HG03565 (cell line): ENCODE measurements around the gene CYP3A7.
"Not testable (repeated sequence)": the region's sequence is repeated elsewhere in the genome, so short reads cannot be mapped to it uniquely, and the experiment has no call there.

Experiments used
- ATAC-seq: cut with Tn5 transposase; IDR thresholded peaks from one replicate; pipeline ENCODE4 v1.9.1; 2021; ENCODE audit warnings: mild to moderate bottlenecking, moderate library complexity; ENCODE audit not compliant: unreplicated experiment

CYP3A7 gene

DNA sequence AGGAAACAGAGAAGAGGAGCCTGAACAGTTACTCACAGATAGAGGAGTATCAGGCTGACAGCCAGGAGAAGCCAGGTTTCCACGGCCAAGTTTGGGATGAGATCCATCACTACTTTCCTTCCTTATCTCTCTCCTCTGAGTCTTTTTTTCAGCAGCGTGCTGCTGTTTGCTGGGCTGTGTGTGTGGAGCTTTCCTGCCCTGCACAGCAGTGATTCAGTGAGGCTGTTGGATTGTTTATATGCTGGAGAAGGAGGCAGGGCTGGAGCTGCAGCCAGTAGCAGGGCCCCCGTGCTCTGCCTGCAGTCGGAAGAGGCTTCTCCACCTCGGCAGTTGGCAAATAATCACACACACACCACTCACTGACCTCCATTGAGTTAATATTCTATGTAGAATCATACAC is at the start of gene CYP3A7:
Gene CYP3A7 (minus strand): TSS at position 210 of the 400 bp plus-strand sequence. CDS start 103 bp downstream, at position 107.
- no peak for ATAC-seq

DNA sequence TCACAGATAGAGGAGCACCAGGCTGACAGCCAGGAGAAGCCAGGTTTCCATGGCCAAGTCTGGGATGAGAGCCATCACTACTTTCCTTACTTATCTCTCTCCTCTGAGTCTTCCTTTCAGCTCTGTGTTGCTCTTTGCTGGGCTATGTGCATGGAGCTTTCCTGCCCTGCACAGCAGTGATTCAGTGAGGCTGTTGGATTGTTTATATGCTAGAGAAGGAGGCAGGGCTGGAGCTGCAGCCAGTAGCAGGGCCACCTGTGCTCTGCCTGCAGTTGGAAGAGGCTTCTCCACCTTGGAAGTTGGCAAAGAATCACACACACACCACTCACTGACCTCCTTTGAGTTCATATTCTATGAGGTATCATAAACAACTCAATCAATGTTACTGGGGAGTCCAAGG is 49.0 kb upstream of the CYP3A7 start, which contains the start of gene CYP3A4:
Gene CYP3A4 (minus strand): TSS at position 178 of the 400 bp plus-strand sequence. CDS start 103 bp downstream, at position 75.
- ATAC-seq, result no peak

DNA sequence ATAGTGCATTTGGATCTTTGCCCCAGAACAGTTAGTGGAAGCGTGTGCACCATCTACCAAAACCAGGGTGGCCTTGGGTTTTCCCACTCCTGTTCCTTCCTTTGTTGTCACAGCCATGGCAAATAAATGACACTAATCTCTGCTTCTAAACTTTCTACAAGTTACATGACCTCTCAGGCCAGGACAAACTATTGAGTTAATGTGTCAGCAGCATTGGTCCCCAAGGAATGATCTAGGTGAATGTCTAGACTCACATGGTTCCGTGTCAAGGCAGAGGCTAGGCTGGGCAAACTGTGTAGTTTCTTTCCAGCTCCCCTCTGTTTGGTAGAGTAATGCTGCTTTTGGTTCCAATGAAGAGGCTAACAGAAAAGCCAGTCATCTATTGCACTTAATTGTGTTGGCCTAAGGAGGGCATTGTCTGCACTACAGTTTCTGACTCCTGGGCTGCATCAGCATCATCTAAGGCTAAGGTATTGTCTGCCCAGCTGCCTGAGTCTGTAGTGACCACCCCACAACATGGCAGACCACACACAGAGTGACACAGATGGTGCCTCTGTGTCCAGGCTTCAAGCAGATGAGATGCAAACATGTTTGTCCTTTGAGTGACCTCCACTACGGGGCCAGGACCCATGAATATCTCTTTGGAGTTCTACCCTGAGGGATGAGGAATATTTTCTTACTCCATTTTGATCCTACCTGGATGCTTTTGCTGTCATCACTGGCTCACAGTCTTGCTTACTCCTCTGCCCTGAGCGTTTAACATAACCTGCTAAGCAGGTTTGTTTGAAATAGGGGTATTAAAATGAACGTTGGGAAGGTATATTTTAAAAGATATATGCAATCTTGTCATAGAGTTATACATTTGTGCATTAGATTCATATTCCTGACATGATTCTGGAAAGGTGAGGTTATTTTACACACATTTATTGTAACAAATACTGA is 47.3 kb upstream of the CYP3A7 start:
- ATAC-seq, result no peak

DNA sequence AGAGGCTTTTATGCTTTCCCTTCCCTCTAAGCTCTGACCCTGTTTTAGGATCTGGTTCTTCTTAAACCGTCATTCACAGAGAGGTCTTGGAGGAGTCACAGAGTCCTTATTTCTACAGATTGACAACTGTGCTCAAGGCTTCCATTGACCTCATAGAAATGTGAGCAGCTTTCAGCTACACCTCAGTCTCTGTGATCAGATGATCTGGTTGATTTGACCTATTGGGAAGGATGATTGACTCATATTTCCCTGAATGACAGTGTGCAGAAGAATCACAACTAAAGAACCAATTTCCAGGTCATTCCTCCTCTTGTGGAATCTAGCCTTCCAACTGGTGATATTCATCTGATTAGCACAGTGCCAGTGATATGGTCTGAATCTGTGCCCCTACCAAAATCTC is 45.6 kb upstream of the CYP3A7 start:
- no peak for ATAC-seq

DNA sequence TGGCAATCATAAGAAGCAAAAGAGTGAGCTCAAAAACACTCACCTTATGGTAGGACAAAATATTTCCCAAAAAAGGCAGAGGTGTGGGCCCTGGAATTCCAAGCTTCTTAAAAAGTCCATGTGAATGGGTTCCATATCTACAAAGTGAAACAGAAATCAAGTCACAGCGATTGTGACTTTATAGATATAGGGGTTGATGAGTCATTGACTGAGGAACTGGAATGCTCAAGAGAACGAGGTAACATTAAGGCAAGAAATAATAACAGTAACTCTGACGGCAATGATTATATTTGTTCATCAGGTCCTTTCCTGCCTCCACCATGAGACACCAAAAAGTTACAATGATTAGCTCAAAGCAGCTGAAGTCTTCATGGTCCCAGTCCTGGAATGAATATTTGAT is 45.0 kb upstream of the CYP3A7 start:
- ATAC-seq, result no peak

DNA sequence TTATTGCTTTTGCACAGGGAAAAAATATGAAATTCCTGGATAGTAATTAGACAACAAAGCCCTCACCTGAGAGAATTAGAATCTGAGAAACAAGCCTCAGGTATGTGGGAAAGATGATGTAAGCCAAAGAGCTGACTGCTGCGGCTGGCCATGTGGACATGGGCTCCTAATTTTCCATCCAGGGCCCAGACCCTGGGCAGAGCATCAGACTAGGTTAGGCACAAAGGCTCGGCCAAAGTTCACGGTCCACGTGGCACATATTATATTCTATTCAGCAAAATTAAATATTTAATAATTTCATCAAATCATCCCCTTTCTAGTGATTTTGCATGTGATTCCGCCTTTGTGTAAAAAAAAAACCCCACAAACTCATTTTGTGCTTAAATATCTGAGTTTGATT is 43.9 kb upstream of the CYP3A7 start:
- no peak for ATAC-seq

DNA sequence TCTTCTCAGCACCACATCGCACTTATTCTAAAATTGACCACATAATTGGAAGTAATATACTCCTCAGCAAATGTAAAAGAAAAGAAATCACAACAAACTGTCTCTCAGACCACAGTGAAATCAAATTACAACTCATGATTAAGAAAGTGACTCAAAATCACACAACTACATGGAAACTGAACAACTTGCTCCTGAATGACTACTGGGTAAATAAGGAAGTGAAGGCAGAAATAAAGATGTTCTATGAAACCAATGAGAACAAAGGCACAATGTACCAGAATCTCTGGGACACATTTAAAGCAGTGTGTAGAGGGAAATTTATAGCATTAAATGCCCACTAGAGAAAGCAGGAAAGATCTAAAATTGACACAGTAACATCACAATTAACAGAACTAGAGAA is 38.4 kb upstream of the CYP3A7 start:
- ATAC-seq, result not testable (repeated sequence)

DNA sequence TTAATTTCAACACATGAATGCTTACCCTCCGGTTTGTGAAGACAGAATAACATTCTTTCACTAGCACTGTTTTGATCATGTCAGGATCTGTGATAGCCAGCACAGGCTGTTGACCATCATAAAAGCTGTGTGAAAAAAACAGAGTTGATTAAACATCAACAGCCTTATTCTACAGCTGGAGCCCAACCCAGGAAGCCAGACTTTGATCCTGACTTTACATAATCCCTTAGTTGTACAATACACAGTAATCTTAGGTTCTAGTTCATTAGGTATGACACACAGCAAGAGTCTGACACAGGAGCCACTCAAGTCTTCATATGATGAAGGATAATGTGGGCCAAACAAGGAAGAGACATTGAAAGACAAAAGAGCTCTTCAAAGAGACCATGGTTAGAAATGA is 37.6 kb upstream of the CYP3A7 start:
- ATAC-seq, result no peak

DNA sequence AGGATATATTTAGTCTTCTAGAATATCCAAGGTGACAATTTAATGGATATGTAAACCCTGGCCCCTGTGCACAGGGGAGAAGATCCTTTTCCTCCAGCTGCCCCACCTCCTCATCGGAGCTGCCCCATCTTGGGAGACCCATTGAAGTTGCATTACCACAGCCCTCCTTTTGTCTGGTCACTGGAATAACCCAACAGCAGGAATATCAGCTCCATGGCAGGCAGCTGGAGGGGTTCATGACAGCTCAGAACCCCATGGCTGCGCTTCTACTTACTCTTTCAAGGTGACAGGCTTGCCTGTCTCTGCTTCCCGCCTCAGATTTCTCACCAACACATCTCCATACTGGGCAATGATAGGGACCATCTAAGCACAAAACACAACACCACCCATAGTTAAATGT is 34.5 kb upstream of the CYP3A7 start:
- not testable (repeated sequence) for ATAC-seq

DNA sequence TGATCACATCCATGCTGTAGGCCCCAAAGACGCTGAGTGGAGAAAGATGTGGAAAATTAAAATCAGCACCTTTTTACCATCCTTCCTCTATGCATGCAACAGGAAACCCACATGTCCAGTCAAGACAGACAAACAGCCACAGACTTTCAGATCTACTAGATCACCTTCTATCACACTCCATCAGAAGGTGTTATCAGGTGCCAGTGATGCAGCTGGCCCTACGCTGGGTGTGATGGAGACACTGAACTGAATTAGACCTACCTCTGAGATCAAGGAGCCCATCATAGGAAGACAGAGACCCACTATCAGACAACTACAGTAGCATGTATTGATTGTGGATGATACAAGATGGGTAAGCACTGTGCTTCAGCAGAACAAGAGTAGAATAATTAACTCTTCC is 33.5 kb upstream of the CYP3A7 start:
- ATAC-seq, result no peak

DNA sequence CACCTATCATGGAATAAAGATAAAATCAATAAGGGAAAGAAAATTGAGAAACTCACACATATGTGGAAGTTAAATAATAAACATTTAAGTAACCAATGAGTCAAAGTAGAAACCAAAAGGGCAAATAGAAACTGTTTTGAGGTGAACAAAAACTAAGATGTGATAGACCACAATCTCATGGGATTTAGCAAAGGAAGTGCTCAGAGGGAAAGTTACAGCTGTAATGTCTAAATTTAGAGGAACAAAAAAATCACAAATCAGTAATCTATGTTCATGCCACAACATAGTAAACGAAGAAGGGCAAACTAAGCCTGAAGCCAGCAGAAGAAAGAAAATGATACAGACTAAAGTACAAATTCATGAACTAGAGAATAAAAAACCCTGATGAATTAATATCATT is 32.7 kb upstream of the CYP3A7 start:
- ATAC-seq, result no peak

DNA sequence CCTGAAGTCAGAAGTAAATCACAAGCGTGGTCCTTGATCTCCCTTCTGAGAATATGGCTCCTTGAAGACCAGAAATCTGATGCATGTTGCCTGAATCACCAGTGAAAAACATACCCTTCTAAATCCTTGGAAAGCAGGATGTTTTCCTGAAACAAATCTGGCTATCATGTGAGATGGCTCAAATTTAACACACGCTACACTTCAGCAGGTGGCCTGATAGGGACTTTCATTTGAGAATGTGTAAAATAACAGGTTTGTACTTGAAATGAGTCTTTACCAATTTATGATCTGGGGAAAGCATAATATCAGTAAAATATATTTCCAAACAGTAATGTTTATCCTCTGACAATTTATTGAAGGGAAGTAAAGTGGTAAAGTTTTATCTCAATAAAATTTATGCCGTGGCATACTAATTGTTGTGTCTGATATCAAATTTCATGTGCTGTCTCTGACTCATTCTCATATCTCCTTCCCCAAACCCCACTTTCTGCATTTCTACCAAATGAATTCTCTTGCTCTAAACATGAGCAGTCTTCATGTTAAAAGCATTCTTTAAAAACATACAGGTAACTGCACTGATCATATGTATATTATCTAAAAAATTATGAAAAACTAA is 31.6 kb upstream of the CYP3A7 start:
- no peak for ATAC-seq

DNA sequence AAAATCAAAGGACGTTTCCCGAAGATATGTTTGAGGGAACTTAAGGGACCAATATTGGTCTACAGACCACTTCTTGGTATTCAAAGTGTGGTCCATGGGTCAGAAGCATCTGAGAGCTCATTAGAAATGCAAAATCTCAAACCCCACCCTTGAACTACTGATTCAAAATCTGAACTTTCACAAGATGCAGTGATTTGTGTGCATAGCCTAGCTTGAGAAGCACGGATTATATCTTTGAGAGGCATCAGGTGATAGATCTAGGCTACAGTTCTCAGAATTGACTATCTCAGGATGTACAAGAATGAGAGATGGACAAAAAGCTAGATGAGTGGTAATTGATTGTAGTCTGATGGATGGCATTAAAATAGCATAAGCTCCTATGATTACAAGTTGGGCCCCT is 29.5 kb upstream of the CYP3A7 start:
- no peak for ATAC-seq

DNA sequence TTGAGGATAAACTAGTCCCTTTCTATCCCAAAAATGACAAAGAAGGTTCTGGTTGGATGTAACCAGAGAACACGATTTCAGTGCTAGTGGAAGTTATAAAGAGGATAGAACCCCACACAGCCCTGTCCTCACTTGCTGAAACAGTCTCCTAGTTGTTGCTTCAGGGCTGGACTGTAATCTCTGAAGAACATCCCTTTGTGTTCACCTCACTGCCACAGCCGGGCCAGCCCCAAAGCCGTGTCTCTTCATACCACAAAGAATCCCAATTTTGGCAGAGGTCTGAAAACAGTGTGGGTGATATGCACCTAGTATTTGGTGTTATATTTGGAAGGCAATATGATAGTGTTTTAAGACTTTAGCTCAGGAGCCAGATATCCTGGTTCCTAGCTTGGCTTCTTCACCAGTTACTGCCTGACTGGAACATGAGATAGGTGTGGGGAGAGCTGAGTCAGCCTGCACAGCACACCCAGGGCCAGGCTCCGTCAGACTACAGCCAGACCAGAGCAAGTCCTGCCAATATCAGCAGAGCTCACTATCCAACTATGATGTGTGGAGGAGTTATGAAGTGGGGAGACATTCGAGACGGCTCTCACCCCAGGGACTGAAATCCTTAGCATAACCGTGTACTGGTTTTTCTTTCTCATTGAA is 27.8 kb upstream of the CYP3A7 start:
- ATAC-seq, result no peak

DNA sequence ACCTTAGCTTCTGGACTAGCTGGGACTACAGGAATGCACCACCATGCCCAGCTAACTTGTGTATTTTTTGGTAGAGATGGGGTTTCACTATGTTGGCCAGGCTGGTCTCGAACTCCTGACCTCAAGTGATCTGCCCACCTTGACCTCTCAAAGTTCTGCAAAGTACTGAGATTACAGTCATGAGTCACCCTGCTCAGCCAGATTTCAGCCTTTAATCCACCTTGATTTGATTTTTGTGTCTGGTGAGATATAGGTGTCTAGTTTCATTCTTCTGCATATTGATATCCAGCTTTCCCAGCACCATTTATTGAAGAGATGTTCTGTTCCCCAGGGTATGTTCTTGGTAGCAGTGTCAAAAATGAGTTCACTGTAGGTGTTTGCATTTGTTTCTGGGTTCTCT is 20.1 kb upstream of the CYP3A7 start:
- no peak for ATAC-seq

DNA sequence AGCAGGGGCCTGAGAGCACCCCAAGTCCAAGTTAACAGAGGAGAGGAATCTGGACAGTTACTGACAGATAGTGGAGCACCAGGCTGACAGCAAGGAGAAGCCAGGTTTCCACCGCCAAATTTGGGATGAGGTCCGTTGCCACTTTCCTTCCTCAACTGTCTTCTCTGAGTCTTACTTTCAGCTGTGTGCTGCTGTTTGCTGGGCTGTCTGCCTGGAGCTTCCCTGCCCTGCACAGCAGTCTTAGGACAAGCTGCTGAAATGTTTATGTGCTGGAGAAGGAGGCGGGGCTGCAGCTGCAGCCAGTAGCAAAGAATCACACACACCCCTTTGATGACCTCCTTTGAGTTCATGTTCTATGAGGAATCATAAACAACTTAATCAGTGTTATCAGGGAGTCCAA is 17.4 kb upstream of the CYP3A7 start:
- ATAC-seq, result no peak

DNA sequence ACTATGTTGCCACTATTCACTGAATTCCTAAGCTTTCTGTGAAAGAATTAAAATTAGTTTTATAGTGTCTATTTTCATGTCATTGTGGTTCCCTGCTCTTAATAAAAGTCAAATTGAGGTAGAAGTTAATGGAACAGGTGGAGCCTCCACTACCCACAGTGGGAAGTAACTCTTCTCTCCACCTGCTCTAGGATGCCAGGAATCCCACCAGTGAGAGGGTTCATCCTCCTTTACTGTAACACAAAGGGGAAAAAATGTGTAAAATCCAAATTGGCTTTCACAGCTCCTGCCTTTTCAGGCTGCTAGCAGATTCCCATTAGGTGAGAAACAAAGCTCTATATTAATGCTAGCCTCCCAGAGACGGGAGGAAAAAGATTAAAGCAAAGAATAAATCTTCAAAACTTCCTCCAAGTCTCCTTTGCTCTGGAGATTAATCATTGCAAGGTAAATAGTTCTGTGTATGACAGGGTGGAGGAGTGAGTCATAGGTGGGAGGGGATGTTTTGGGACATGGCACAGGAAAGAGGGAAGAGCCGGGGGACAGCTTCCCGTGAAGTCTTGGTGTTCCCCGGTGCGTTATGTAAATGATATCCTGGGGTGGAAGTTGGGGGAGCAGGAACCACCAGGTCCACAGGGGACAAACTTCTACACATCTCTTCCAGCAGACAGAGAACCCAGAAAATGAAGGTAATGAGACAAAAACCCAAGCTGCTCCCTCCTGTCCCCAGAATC is 16.5 kb upstream of the CYP3A7 start:
- ATAC-seq, result not testable (repeated sequence)

DNA sequence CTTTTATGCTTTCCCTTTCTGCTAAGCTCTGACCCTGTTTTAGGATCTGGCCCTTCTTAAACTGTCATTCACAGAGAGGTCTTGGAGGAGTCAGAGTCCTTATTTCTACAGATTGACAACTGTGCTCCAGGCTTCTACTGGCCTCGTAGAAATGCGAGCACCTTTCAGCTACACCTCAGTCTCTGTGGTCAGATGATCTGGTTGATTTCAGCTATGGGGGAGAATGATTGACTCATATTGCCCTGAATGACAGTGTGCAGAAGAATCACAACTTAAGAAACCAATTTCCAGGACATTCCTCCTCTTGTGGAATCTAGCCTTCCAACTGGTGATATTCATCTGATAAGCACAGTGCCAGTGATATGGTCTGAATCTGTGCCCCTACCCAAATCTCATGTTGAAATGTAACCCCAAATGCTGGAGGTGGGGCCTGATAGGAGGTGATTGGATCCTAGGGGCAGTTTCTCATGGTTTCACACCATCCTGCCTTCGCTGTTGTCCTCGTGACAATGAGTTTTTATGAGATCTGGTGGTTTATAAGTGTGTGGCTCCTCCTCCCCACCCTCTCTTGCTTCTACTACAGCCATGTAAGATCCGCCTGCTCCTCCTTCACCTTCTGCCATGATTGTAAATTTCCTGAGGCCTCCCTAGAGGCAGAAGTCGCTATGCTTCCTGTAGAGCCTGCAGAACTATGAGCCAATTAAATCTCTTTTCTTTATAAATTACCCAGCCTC is 14.0 kb upstream of the CYP3A7 start:
- ATAC-seq, result no peak

DNA sequence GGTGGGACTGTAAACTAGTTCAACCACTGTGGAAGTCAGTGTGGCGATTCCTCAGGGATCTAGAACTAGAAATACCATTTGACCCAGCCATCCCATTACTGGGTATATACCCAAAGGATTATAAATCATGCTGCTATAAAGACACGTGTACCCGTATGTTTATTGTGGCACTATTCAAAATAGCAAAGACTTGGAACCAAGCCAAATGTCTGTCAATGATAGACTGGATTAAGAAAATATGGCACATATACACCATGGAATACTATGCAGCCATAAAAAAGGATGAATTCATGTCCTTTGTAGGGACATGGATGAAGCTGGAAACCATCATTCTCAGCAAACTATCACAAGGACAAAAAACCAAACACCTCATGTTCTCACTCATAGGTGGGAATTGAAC is 11.9 kb upstream of the CYP3A7 start:
- not testable (repeated sequence) for ATAC-seq

DNA sequence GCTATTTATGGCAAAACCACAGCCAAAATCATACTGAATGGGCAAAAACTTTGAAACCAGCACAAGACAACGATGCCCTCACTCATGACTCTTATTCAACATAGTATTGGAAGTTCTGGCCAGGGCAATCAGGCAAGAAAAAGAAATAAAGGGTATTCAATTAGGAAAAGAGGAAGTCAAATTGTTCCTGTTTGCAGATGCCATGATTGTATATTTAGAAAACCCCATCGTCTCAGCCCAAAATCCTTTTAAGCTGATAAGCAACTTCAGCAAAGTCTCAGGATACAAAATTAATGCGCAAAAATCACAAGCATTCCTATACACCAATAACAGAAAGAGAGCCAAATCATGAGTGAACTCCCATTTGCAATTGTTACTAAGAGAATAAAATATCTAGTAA is 10.4 kb upstream of the CYP3A7 start:
- ATAC-seq, result not testable (repeated sequence)
